ENCODE measurements around the gene TMEM115.

Gene TMEM115

GRCh38 chr3:50351323-50351697, 8.0 kb downstream of the TMEM115 start:
- no peak for DNase-seq

DNA sequence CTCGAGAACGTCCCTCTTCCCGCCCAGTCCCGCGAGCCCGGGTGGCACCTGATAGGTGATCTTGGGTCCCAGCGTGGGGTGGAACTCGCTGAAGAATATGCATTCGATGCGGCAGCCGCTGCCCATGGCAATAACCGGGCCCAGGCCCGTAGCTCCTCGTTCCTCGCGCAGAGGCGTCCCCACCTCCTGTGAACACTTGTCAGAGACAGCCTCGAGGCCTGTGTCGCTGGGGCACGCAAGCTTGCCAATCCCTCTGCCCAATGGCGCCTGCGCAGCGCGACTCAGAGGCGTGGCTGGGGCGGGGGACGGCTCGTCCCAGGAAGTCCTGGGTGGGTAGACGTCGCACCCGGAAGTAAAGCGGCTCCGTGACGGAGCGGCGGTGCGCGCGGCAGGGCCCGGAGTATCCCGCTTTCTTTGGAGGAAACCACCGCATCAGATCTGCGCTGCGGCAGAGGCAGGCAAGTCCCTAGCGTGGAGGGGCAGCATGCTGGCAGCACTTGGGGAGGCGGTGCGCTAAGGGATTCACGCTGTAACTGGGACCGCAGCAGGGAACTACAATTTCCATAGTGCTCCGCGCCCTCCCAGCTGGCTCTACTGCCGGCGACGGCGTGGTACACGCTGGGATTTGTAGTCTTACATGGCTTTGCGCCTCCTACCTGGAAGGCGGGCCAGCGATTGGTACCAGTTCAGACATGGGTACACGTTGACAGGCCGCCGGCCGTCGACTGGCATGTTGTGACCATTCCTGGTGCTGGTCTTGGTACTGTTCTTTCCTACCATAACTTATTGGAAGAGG, 8.6 kb downstream of the TMEM115 start, which contains the start of the genes CYB561D2 and NPRL2:
CYB561D2 (plus strand) TSS at position 336 of the 796 bp plus-strand sequence. CDS start 572 bp downstream, outside the sequence.
NPRL2 (minus strand) TSS at position 249 of the 796 bp plus-strand sequence; CDS start at position 126, 123 bp downstream.
- peak; percentile 98 for DNase-seq

GRCh38 chr3:50350213-50350526, 9.2 kb downstream of the TMEM115 start:
- DNase-seq, result no peak

DNA sequence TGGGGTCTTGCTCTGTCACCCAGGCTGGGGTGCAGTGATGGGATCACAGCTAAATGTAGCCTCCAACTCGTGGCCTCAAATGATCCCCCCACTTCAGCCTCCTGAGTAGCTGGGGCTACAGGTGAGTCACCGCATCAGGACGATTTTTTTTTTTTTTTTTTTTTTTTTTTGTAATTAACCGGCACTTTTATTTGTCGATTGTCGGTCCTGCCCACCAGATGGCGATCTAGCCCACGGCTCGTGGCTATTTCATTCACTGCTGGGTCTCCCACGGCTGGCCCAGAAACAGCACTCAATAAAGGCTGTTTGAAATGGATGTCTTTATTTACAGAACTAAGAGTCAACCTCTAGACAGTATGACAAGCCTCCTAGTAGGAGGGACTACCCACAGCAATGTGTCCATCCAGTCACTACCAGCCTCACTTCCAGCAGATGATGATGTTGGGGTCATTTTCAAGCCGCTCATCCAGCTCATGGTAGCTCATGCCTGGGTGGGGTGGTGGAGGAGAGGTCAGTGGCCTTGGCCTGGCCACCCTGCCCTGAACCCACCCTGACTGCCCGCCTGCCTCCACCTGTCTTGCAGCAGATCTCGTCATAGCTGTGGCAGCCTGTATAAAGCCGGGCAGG, 12.0 kb downstream of the TMEM115 start:
- DNase-seq, result peak; percentile 82

GRCh38 chr3:50345586-50346234, 13.6 kb downstream of the TMEM115 start, which contains the start of gene ZMYND10:
Gene ZMYND10 (minus strand): TSS chr3:50345732. CDS start chr3:50345579, 153 bp downstream.
- peak; percentile 79 for DNase-seq

GRCh38 chr3:50345008-50345407, 14.3 kb downstream of the TMEM115 start:
- no peak for DNase-seq

GRCh38 chr3:50342813-50343633, 16.3 kb downstream of the TMEM115 start:
- DNase-seq, result no peak

DNA sequence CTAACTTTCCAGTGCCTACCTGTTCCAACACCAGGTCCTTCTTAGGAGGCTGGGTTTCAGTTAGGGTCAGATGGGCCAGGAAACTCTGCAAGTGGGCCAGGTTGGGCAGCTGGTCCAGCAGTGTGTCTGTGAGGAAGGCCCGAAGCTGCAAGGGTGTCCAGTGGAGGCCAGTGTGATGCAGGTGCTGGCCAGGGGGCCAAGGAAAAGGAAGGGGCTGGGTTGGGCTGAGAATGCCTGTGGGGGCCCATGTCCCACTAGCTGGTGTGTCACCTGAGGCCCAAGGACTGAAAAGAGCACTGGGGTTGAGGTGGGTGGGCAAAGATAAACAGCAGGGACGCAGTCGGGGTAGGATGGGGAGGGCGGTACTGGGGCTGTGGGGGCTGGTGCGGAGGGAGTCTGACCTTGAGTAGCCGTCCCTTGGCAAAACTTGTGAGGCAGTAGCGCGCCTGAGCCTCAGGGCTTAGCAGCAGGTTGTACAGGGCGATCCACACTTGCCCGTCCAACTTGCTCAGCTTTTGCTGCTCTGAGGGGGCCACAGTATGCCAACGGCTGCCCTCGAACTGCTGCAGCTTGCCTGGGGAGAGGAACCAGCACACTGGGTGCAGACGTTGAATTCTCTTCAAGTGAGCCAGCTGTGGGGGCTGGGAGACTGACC, 17.2 kb downstream of the TMEM115 start:
- DNase-seq, result no peak

GRCh38 chr3:50341537-50341936, 17.8 kb downstream of the TMEM115 start:
- DNase-seq, result no peak

- DNase-seq, result no peak
Measured at GRCh38 chr3:50340448-50341329, 18.6 kb downstream of the TMEM115 start, which contains the start of gene RASSF1. Gene RASSF1 (minus strand): TSS chr3:50340836. CDS start chr3:50340805, 31 bp downstream.

DNA sequence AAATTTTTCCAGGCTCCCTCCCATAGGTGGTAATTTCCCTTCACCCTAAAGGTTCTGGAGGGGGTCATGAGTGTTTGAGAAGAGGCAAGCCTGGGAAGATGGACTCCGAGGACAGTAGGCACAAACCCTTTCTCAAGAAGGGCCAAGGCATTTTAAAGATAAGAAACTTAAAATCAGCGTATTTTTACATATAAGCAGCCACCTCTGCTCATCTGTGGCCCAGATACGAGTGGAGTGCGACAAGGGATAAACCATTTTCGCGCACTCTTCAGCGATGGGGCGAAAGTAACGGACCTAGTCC, 19.2 kb downstream of the TMEM115 start:
- DNase-seq, result no peak

DNA sequence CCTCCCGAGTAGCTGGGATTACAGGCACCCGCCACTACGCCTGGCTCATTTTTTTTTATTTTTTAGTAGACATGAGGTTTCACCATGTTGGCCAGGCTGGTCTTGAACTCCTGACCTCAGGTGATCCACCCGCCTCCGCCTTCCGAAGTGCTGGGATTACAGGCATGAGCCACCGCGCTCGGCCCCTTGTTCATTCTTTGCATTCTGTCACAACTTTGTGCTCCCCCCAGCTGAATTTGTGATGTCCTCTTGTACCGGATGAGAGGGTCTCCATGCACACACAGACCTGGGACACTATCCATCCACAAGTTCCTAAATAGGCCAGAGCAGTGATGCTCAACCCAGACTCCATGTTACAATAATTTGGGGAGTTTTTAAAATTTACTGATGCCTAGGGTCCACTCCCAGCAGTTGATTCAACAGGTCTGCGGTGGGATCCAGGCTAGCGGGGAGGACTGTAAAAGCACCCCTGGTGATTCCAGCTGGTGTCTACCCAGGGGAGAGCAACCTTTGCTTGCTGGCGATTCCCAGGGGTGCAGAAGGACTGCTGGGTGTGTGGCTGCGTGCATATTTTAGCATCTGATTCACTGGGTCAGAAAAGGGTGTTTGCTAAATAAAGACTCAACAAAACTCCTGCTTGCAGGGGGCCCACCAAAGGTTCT, 19.7 kb downstream of the TMEM115 start:
- no peak for DNase-seq

- no peak for DNase-seq
Measured at GRCh38 chr3:50338965-50339364, 20.4 kb downstream of the TMEM115 start.

- DNase-seq, result peak; percentile 100
Measured at GRCh38 chr3:50337175-50337861, 22.0 kb downstream of the TMEM115 start.

DNA sequence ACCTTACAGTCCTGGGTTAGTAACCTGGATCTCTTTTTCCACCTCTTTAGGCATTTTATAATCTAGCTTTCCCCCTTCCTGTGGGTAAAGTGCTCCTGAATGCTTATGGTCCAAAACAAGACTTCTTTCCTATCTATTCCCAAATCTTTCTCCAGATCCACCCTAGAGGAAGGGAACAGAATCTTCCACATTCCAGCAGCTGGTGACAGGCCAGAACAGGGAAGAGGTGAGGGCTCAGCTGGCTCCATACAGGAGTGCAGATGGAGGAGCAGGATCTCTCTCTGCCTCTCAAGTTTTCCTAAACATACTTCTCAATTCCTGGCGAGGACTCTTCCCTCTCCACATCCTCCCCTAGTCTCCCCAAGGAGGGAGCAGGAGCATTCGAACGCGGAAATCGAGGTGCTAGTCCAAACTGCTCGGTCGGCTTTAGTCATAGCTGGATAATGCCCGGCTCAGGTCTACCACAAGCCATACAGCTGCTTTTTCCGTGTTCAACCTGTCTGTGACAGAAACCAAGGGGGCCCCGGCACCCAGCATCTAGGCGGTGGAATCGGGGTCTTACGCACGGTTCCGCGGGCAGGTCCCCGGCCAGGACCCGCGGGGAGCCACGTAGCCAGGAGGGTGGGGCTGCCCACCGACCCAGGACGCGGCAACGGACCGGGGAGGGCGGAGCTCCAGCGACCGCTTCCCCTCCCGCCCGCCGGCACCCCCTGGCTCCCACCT, 22.7 kb downstream of the TMEM115 start:
- no peak for DNase-seq

DNA sequence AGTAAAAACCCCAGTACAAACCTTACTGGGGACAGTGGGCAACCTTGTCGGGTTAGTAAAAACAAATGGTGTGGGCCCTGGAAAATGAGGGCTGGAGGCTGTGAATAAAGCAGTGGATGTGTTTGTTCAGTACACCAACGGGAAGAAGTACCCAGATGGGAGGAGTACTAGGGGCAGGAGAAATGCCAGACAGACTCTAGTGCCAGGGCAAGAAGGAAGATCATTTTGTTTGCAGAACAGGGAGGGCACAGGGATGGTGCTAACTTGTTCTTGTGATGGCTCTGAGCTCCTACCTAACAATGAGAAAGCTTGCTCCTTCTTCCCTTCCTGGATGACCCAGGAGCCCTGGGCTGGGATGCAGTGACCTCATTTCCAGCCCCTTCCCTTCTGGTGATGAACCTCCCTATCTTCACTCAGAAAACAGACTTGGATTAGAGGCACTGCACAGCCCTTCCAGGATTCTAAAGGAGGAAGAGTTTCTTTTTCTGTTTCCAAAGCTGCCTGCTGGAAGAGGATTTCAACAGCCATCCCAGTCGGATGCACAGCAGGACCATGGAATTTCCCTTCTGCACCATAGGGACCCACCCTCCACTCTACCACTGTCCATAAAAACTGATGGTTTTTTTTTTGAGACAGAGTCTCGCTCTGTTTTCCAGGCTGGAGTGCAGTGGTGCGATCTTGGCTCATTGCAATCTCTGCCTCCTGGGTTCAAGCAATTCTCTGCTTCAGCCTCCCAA, 24.8 kb downstream of the TMEM115 start:
- no peak for DNase-seq

DNA sequence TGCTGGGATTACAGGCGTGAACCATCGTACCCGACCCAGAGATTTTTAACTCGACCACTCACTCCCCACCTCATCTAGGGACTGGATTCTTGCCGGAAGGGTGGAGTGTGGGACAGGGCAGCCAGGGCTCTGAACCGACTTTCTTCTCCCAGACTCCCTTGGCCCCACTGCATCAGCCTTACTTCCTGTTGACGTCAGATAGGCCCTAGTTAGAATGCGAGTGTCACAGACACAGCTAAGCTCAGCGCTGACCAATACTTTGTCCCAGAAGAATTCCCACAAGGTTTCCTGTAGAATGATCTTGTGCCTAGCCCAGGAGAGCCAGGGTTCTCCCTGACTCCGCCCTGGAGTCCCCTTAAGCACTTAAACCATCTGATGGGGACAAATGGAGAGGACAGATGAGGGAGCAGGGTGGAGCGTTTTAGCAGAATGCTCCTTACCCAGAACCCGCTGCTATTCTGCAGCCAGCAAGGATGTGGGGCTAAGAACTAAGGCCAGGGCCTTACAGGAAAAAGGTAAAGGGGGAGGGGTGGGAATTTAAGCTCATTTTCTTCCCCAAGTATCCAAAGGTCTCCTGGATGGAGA, 25.5 kb downstream of the TMEM115 start:
- DNase-seq, result no peak

- DNase-seq, result no peak
Measured at GRCh38 chr3:50331364-50331907, 27.9 kb downstream of the TMEM115 start.
